ENCODE measurements around the gene PBRM1. TPM values are rescaled to one million over a fixed set of nuclear protein-coding genes. Genes with fewer than 3 reads are reported as not detected.

The PBRM1 gene
- total and polyA plus RNA-seq, 2 of the 13 experiments (the other 11 are each of a cell fraction or from before 2014, with no cell fraction given) = 10.9 to 33.2 TPM

DNA sequence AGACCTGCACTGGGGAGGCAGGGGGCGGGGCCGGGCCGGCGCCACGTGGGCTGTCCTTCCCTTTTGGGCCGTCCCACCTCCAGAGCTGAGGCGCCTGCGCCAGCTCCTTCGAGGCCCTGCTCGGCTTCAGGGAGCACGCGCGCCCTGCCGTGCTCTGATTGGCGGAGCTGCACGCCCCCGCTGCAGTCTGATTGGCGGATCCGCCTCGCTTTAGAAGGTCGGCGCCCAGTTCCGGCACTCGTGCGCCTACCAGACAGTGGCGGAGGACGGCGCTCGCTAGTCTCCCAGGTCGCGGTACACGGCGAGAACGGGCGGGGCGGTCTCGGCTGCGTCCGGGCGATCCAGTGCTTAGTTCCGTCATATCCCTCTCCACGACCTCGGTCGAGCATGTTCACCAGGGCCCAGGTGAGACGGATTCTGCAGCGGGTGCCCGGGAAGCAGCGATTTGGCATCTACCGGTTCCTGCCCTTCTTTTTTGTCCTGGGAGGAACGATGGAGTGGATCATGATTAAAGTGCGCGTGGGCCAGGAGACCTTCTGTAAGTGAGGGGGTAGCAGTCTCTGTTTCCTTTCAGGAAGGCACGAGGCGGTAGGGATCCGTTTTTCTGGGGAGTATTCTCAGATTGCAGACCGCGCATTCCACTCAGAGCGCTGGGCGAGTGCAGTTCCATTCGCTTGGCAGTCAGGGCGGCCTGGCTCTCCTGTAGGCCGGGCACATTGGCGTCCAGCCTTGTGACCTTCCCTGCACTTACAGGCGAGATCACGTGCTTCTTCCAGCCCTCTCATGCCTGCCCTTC, 149.1 kb downstream of the PBRM1 start, which contains the start of gene UQCC5 (continued):
- TF ChIP-seq, protein P1, sequence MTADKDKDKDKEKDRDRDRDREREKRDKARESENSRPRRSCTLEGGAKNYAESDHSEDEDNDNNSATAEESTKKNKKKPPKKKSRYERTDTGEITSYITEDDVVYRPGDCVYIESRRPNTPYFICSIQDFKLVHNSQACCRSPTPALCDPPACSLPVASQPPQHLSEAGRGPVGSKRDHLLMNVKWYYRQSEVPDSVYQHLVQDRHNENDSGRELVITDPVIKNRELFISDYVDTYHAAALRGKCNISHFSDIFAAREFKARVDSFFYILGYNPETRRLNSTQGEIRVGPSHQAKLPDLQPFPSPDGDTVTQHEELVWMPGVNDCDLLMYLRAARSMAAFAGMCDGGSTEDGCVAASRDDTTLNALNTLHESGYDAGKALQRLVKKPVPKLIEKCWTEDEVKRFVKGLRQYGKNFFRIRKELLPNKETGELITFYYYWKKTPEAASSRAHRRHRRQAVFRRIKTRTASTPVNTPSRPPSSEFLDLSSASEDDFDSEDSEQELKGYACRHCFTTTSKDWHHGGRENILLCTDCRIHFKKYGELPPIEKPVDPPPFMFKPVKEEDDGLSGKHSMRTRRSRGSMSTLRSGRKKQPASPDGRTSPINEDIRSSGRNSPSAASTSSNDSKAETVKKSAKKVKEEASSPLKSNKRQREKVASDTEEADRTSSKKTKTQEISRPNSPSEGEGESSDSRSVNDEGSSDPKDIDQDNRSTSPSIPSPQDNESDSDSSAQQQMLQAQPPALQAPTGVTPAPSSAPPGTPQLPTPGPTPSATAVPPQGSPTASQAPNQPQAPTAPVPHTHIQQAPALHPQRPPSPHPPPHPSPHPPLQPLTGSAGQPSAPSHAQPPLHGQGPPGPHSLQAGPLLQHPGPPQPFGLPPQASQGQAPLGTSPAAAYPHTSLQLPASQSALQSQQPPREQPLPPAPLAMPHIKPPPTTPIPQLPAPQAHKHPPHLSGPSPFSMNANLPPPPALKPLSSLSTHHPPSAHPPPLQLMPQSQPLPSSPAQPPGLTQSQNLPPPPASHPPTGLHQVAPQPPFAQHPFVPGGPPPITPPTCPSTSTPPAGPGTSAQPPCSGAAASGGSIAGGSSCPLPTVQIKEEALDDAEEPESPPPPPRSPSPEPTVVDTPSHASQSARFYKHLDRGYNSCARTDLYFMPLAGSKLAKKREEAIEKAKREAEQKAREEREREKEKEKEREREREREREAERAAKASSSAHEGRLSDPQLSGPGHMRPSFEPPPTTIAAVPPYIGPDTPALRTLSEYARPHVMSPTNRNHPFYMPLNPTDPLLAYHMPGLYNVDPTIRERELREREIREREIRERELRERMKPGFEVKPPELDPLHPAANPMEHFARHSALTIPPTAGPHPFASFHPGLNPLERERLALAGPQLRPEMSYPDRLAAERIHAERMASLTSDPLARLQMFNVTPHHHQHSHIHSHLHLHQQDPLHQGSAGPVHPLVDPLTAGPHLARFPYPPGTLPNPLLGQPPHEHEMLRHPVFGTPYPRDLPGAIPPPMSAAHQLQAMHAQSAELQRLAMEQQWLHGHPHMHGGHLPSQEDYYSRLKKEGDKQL (CRISPR knock-in tag; IDR thresholded peaks at IDR 0.05; ENCODE audit: low read depth) = no peak
- TF ChIP-seq ZNF616 (CRISPR knock-in tag; IDR thresholded peaks at IDR 0.05; ENCODE audit: low read depth) = peak; percentile 90
- peak; percentile 79 for TF ChIP-seq SPEN (CRISPR knock-in tag; IDR thresholded peaks at IDR 0.05; ENCODE audit: low read depth)
- peak; percentile 61; the same call in 1 of the 2 replicates for TF ChIP-seq ZNF232 (CRISPR knock-in tag; IDR thresholded peaks at IDR 0.05; ENCODE audit: borderline replicate concordance)
- TF ChIP-seq ZNF496 (CRISPR knock-in tag; IDR thresholded peaks at IDR 0.05; ENCODE audit: insufficient replicate concordance) = no peak
- no peak; the same call in 1 of the 2 replicates for TF ChIP-seq BCL6 (CRISPR knock-in tag; IDR thresholded peaks at IDR 0.05)
- TF ChIP-seq ZNF160 (CRISPR knock-in tag; IDR thresholded peaks at IDR 0.05) = peak; percentile 90
- TF ChIP-seq DNMT1 (CRISPR knock-in tag; IDR thresholded peaks at IDR 0.05) = peak; percentile 20; the same call in 1 of the 2 replicates
- no peak for TF ChIP-seq RORA (CRISPR knock-in tag; IDR thresholded peaks at IDR 0.05)
- TF ChIP-seq ZNF101 (CRISPR knock-in tag; IDR thresholded peaks at IDR 0.05; ENCODE audit: borderline replicate concordance, low read depth) = 0 out of 2 replicates have a peak, but pooled peaks have one; percentile 78
- TF ChIP-seq SMAD1 (CRISPR knock-in tag; IDR thresholded peaks at IDR 0.05; ENCODE audit: borderline replicate concordance, low read depth) = peak; percentile 89
- TF ChIP-seq ZZZ3 (CRISPR knock-in tag; IDR thresholded peaks at IDR 0.05; ENCODE audit: borderline replicate concordance) = peak; percentile 83; the same call in 1 of the 2 replicates
- TF ChIP-seq ZNF264 (CRISPR knock-in tag; IDR thresholded peaks at IDR 0.05) = peak; percentile 56
- TF ChIP-seq, protein P2, sequence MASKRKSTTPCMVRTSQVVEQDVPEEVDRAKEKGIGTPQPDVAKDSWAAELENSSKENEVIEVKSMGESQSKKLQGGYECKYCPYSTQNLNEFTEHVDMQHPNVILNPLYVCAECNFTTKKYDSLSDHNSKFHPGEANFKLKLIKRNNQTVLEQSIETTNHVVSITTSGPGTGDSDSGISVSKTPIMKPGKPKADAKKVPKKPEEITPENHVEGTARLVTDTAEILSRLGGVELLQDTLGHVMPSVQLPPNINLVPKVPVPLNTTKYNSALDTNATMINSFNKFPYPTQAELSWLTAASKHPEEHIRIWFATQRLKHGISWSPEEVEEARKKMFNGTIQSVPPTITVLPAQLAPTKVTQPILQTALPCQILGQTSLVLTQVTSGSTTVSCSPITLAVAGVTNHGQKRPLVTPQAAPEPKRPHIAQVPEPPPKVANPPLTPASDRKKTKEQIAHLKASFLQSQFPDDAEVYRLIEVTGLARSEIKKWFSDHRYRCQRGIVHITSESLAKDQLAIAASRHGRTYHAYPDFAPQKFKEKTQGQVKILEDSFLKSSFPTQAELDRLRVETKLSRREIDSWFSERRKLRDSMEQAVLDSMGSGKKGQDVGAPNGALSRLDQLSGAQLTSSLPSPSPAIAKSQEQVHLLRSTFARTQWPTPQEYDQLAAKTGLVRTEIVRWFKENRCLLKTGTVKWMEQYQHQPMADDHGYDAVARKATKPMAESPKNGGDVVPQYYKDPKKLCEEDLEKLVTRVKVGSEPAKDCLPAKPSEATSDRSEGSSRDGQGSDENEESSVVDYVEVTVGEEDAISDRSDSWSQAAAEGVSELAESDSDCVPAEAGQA (IDR thresholded peaks at IDR 0.05; ENCODE audit: low read depth) = no peak; the same call in 1 of the 2 replicates
- TF ChIP-seq, protein P2 (CRISPR knock-in tag; IDR thresholded peaks at IDR 0.05; ENCODE audit: borderline replicate concordance) = peak; percentile 94
- TF ChIP-seq KDM1A (CRISPR knock-in tag; IDR thresholded peaks at IDR 0.05) = no peak; the same call in 1 of the 2 replicates
- peak; percentile 96 for TF ChIP-seq ZNF343 (CRISPR knock-in tag; IDR thresholded peaks at IDR 0.05)
